AG09319 (cell line): ENCODE measurements around the gene ARL15.

Experiments used
- DNase-seq: peaks from one replicate; pipeline ENCODE4 v3.0.0-alpha.2; 2010; ENCODE audit warnings: low read depth; ENCODE audit errors: extremely low read depth
- TF ChIP-seq, protein P1 (sequence below): IDR thresholded peaks from 2 replicates; pipeline ENCODE4 v1.5.1; 2011; ENCODE audit warnings: low read depth, mild to moderate bottlenecking, inconsistent platforms, low read length, moderate library complexity

ARL15 gene

DNA sequence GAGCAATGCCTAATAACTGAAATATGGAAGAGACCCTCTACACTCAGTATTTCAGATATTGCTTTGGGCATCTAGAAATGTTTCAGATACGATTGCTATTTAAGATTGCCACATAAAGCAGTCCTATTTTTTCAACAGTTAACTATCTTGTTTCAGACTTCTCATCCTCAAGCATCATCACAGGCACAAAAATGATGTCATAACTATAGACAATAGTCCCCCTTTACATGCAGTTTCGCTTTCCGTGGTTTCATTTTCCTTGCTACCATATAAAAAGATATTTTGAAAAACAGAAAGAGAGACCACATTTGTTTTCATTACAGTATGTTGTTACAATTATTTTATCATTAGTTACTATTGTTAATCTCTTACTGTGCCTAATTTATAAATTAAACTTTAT, 402.5 kb downstream of the ARL15 start:
- DNase-seq = no peak
- TF ChIP-seq, protein P1, sequence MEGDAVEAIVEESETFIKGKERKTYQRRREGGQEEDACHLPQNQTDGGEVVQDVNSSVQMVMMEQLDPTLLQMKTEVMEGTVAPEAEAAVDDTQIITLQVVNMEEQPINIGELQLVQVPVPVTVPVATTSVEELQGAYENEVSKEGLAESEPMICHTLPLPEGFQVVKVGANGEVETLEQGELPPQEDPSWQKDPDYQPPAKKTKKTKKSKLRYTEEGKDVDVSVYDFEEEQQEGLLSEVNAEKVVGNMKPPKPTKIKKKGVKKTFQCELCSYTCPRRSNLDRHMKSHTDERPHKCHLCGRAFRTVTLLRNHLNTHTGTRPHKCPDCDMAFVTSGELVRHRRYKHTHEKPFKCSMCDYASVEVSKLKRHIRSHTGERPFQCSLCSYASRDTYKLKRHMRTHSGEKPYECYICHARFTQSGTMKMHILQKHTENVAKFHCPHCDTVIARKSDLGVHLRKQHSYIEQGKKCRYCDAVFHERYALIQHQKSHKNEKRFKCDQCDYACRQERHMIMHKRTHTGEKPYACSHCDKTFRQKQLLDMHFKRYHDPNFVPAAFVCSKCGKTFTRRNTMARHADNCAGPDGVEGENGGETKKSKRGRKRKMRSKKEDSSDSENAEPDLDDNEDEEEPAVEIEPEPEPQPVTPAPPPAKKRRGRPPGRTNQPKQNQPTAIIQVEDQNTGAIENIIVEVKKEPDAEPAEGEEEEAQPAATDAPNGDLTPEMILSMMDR = no peak

- DNase-seq = no peak
- TF ChIP-seq, protein P1 = no peak
Observed at GRCh38 chr5:53906736-53907135, 403.6 kb downstream of the ARL15 start.

DNA sequence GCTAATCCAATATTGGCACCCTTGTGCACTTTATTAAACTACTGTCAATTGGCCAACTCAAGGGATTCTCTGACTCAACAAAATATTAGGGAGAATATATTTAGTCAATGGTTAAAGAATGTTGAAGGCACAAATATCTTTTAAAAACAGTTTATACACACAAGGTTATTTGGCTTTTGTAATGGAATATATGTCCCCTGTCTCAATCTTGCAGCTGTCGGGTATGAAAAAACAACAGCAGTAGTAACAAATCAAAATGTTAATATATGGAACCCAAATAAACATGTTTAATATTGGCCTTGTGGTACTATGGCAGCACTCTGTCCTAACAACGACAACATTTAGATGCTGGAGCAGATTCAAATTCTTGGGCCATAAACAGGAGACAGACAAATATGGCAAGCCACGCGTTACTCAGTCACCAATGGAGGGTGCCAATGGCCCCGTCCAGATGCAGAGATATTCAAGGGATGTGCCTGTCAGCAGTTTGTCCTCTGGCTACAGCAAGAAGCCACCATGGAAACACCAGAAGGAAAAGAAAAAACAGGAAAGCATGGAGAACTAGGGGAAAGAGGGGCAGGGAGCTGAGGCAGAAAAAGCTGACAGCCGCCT, 408.0 kb downstream of the ARL15 start:
- TF ChIP-seq, protein P1 = no peak
- no peak for DNase-seq

DNA sequence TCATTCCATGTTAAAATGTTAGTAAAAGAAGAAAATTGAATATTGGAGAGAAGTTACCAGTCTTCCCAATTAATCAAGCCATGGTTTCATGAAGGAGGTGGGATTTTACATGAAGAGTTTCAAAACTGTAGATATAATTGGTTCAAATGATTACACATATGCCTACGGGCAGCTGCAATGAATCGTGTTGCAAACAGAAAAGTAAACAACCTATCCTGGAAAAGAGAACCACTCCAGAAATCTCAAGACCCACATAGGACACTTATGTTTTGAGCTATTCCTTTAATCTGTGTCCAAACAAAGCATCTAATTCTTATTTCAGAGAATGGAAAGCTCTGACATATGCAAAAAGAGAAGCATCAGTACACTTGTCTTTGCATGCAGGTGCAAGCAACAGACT, 409.7 kb downstream of the ARL15 start:
- DNase-seq = no peak

DNA sequence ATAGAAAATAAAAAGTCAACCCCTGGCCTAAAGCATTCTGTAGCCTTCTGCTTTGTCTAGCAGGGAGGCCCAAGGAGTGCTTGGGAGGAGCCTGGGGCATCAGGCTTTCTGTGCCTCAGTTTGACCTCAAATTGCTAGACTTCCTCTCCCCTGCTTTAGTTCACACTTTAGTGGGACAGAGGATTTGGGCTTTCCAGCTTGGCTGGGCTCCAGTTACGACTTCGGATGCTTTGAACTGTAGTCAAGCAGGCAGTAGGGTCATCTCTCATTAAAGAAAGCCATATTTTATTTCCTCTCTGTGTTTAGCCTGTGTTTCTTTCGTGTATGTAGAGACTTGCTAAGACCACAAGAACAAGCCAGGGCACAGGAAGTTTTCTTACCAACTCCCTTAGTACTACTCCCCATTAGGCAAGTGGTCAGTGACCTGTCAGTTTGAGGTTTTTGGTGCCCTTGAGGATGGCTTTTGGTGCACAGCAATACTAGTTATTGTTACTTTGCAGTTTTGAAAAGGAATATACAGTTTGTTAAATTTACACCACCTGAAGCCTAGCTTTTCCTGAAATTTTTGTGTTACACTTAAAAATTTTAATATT, 415.2 kb downstream of the ARL15 start:
- DNase-seq = no peak
- TF ChIP-seq, protein P1 = no peak

More for the DNA sequence above, 409.7 kb downstream of the ARL15 start:
- TF ChIP-seq, protein P1 = no peak

DNA sequence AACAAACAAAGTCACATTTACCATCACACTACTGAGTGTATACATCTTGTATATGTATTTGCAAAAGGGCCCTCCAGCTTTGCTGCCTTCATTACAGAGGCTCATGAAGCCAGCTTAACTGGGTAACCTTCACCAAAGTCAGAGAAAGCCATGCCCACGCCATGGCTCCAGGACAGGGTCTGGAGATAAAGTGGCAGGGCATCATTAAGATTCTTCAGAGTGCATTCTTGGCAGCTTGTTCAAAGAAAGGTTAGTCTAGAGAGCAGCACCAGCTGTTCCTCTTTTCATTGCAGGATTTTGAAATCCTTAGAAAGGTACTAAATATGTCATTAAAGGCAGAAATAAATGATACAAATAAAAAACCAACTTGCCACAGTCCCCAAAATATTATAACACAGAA, 416.7 kb downstream of the ARL15 start:
- TF ChIP-seq, protein P1 = no peak
- DNase-seq = no peak

DNA sequence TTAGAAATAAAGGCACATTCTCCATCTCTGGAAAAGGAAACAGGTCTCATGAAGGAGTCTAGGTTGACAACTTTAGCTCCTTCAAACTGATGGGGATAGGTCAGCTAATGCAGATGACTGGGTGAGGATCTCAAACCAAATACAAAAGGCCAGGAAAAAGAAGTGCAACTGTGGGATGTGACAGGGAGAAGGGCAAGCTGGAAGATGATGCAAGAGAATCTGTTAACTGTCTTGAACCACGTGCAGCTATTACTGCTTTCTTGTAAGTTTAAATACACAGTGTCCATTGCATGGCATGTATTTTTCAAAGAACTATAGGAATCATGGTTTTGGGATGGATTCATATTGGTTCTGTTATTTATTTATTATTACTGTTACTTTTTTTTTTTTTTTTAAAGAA, 418.1 kb downstream of the ARL15 start:
- no peak for DNase-seq

More for the DNA sequence above, 418.1 kb downstream of the ARL15 start:
- TF ChIP-seq, protein P1 = no peak
